ENCODE results near the gene ATAD2B.

ATAD2B gene

GRCh38 chr2:23912054-23912453 lies 14.9 kb downstream of the ATAD2B start:
- DNase-seq (ENCODE audit: low spot score), result no peak

DNA sequence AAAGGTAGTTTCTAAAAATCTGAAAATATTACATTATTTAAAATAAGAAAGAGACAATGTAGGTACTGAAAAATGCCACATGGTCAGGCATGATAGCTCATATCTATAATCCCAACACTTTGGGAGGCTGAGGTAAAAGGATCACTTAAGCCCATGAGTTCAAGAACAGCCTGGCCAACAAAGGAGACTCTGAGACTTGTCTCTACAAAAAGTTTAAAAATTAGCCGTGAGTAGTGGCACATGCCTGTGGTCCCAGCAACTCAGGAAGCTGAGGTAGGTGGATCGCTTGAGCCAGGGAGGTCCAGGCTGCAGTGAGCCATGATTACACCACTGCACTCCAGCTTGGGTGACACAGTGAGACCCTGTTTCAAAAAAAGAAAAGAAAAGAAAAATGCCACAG lies 21.8 kb downstream of the ATAD2B start:
- no peak for DNase-seq (ENCODE audit: low spot score)

DNA sequence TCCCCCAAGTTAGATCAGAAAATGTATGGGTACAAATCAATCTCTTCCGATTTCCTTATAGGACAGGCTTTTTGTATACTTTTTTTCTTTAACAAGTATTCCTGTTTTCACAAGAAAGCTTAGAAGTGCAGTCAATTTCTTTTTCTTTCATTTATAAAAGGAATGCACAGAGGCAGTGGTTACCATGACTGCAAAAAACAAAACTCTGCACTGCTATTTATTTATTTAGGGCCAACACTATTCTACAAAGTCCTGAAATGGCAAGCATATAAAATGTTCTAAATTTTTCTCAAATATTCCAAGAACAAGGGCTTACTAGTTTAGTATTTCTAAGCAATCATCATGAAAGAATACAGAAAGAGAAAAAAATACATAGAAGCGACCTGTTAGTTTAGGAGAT lies 22.2 kb downstream of the ATAD2B start:
- DNase-seq (ENCODE audit: low spot score), result peak; percentile 18

- no peak for DNase-seq (ENCODE audit: low spot score)
Observed at GRCh38 chr2:23904215-23904614, 22.7 kb downstream of the ATAD2B start.

GRCh38 chr2:23903034-23903433 lies 23.9 kb downstream of the ATAD2B start:
- DNase-seq (ENCODE audit: low spot score), result no peak

DNA sequence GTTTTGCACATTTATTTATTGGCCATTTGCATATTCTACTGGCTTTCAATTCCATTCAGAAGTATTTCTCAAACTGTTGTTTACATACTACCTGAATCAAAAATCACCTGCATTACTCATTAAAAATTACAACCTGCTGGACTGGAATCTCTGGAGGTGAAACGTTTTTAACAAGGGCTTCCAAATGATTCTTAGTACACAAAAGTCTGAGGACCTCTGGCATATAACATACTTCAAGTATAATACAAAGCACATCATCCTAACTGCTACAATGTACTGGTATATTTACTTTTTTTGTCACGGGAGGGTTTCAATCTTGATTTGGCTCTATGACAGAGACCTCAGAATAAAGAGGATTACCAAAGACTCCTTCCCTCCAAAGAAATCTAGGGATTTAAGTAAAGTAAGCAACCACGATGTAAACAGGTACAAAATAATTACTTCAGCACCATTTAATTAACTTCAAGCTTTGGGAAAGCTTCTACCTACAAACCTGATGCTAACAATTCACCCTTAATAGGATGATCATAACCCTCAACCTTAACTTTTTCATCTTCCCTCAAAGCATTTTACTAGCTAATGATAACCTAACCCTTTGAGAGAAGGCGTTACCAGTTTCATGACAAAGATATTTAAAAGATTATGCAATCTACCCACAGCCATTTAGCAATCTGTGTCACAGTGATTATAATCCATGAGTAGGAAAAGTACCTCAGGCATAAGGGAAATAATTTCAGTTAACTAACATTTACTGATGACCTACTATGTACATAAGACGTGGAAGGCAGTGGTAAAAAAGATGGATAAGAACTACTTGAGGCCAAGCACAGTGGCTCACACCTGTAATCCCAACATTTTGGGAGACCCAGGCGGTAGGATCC lies 24.7 kb downstream of the ATAD2B start:
- peak; percentile 57 for DNase-seq (ENCODE audit: low spot score)

DNA sequence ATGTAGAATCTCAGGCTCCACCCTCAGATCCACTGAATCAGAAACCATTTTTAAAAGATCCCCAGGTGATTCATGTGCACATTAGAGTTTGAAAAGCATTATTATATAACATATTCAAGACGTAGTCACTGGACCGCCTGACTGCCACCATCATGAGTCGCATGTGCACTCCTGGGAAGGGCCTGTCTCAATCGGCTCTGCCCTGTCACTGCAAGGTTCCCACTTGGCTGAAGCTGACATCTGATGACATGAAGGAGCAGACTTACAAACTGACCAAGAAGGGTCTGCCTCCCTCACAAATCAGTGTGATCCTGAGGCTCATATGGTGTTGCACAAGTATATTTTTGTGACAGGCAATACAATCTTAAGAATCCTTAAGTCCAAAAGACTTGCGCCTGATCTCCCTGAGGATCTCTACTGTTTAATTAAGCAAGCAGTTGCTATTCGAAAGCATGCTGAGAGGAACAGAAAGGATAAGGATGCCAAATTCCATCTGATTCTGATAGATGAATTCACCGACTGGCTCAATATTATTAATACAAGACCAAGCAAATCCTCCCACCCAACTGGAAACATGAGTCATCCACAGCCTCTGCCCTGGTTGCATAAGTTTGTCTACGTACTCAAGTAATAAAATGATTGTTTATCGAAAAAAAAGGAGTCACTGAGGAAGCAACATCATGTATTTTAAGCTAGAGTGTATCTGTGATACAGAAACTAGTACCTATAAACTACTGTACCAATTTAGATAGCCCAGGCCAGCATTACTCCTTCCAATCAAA lies 26.2 kb downstream of the ATAD2B start:
- DNase-seq (ENCODE audit: low spot score), result peak; percentile 57

DNA sequence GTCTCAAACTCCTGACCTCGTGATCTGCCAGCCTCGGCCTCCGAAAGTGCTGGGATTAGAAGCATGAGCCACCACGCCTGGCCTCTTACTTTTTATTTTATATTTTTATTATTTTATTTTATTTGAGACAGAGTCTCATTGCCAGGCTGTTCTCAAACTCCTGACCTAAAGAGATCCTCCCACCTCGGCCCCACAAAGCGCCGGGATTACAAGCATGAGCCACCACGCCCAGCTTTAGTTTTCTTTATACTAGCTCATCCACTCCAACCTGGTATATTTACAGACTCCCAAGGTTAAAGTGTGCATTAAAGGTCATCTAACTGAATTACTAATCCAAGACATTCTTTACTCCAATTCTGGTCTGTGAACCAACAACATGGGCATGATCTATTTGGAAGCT lies 26.8 kb downstream of the ATAD2B start:
- DNase-seq (ENCODE audit: low spot score), result no peak

GRCh38 chr2:23871206-23871605 lies 55.7 kb downstream of the ATAD2B start:
- no peak for DNase-seq (ENCODE audit: low spot score)

GRCh38 chr2:23867449-23867848 lies 59.5 kb downstream of the ATAD2B start:
- DNase-seq (ENCODE audit: low spot score), result no peak

DNA sequence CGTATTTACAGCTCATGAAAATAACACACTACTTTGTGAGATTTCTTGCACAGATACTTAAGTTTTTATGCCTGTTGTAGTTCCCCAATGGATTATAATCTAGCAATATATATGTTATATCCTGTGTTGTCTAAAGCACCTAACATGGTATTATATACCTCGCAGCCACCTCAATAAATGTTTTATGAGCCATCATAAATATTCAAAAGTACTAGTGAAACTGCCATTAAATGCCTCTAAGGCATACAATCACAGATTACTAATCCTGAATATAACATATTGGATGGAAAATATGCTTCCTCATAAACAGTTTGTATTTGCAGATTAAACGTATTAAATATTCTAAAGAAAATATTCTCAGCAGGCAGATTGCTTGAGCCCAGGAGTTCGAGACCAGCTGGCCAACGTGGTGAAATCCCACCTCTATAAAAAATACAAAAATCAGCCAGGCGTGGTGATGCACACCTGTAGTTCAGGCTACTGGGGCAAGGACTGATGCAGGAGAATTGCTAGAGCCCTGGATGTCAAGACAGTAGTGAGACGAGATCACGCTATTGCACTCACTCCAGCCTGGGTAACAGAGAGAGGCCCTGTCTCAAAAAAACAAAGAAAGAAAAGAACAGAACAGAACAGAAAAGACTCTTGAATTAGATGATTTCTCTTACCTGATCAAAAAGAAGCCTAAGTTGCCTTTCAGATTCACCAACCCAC lies 64.1 kb downstream of the ATAD2B start:
- DNase-seq (ENCODE audit: low spot score), result no peak

DNA sequence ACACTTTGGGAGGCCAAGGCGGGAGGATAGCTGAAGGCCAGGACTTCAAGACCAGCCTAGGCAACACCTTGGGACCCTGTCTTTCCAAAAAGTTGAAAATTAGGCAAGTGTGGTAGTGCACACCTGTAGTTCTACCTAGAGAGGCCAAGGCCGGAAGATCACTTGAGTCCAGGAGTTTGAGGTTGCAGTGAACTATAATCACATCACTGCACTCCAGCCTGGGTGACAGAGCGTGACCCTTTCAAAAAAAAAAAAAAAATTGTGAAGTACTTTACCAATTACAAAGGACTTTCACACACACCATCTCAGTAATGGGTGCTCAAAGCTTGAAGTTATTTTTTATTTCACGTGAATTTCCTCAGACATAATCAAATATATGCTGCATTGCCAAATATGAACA lies 65.0 kb downstream of the ATAD2B start:
- no peak for DNase-seq (ENCODE audit: low spot score)

DNA sequence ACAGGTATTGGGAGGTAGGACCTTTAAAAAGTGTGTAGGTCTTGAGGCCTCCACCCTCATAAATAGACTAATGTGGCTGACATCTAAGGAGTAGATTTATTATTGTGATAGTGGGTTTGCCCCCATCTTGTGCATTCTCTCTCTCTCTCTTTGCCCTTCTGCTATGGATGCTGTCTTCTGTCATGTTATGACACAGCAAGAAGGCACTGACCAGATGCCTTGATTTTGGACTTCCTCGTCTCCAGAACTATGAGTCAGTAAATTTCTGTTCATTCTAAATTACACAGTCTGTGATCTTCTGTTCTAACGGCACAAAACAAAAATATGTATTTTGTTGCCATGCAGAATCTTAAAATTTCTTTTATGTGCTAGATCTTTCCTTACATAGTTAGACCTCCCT lies 66.9 kb downstream of the ATAD2B start:
- DNase-seq (ENCODE audit: low spot score), result peak; percentile 8

DNA sequence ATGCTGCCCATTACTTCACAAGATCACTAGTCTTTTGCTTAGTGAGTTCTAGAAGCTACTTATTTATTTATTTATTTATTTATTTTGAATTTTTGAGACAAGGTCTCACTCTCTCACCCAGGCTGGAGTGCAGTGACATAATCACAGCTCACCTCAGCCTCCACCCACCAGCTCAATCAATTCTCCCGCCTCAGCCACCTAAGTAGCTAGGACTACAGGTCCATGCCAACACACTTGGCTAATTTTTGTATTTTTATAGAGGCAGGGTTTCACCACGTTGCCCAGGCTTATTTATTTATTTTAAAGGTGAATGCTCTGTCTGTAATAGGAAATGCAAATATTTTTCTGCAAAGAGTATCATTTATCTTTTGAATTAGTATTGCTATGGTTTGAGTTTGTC lies 67.7 kb downstream of the ATAD2B start:
- DNase-seq (ENCODE audit: low spot score), result no peak

- no peak for DNase-seq (ENCODE audit: low spot score)
Observed at GRCh38 chr2:23850564-23851256, 76.2 kb downstream of the ATAD2B start.

DNA sequence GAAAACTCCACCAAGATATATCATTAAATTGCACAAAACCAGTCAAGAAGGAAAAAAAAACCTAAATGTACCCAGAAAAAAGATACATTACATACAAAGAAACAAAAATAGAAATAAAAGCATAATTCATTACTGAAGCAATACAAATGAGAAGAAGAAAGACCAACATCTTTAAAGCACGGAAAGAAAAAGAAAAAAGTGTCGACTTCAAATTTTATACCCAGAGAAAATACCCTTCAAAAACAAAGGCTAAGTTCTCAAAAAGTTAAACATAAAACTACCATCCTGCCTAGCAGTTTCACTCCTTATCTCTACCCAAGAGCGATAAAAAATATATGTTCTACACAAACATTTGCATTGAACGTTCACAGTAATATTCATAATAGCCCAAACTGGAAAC lies 82.0 kb downstream of the ATAD2B start:
- DNase-seq (ENCODE audit: low spot score), result no peak

DNA sequence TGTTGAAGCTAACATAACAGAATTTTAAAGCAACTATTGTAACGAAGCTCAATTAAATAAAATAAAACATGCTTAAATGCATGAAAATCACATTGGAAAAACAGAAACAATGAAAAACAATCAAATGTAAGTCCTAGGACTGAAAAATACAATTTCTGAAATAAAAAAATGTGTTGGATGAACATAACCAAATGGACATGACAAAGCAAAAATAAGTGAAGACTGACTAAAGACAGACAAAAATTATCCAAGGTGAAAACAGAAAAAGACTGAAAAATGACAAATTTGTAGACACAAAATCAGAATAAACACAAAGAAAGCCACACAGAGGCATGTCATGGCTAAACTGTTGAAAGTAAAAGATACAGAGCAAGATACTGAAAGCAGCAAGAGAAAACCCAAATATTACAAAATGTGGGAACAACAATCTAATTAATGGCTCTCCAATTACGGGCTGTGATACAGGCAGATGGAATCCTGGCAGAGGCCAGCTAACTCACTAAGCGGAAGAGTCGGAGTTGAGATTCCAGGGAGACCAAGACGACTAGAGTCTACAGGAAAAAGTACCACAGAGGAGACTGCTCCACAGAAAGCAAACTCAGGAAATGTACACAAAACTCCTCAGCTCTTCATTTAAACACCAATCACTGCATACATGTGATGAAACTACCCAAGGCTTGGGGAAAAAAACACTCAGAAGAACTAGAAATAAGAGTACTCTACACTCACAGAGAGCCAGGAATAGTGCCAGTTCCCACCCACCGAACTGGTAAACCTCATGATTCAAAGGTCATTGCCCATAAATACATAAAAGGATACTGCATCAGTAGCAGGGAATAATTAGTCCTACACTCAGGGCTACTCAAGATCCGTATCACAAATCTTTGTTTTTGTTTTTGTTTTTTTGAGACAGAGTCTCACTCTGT lies 83.6 kb downstream of the ATAD2B start:
- peak; percentile 4 for DNase-seq (ENCODE audit: low spot score)

- no peak for DNase-seq (ENCODE audit: low spot score)
Observed at GRCh38 chr2:23839919-23840578, 86.9 kb downstream of the ATAD2B start.

DNA sequence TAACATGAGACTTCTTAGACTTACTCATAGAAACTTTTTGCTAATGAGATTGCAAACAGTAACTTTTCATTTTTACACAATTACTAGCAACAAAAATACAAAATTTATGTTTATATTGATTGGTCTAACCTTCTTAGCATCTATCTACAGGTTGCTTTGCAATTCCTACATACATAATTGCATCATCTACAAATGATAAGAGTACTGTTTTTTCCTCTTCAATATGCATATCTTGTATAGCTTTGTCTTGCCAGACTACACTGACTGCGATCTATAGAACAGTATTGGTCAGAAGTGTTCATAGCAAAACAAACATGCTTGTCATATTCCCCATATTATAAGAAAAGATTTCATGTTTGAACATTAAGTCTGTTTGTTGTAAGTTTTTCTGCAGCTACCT lies 87.9 kb downstream of the ATAD2B start:
- no peak for DNase-seq (ENCODE audit: low spot score)

DNA sequence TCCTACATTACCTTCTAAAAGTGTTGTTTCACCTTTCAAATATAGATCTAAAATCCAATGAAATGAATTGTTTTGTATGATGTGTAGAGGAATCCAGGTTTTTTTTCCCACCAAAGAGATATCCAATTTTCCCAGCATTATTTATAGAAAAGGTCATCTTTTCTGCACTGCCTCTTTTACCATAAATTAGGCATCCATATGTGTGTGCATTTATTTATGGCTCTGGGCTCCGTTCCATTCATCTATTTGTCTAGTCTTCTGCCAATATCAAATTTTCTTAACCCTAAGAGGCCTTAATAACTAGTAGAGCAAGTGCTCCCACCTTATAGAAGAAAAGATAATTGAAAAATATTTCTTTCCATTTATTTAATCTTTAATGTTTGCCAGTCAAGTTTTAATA lies 88.3 kb downstream of the ATAD2B start:
- no peak for DNase-seq (ENCODE audit: low spot score)
